VCaP (cell line): ENCODE measurements around the gene ZCCHC14.

Experiments
- H3K27ac ChIP-seq: fragments of 450-650 bp; 2 replicates; pipeline ENCODE4 v1.5.1; 2017
- TF ChIP-seq, protein P1 (sequence below): fragments of 450-650 bp; conservative IDR thresholded peaks from 2 replicates; pipeline ENCODE4 v1.5.1; 2017; ENCODE audit warnings: mild to moderate bottlenecking, moderate library complexity

Gene ZCCHC14

DNA sequence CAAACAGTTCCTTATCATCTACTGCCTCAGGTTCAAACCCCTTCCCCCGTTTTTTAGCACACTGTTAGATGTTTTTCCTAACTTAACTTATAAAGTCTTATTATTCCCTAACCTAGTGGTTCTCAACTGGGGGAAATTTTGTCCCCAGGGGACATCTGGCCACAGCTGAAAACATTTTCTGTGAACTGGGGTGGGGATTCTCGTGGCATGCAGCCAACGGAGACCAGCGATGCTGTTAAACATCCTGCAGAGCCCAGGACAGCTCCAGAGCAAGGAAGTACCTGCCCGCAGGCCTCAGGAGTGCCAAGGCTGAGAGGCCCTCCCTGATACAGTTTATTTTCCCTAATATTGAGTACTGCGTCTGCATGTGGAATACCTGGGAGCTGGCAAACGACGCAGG is 24.3 kb downstream of the ZCCHC14 start:
- TF ChIP-seq, protein P1, sequence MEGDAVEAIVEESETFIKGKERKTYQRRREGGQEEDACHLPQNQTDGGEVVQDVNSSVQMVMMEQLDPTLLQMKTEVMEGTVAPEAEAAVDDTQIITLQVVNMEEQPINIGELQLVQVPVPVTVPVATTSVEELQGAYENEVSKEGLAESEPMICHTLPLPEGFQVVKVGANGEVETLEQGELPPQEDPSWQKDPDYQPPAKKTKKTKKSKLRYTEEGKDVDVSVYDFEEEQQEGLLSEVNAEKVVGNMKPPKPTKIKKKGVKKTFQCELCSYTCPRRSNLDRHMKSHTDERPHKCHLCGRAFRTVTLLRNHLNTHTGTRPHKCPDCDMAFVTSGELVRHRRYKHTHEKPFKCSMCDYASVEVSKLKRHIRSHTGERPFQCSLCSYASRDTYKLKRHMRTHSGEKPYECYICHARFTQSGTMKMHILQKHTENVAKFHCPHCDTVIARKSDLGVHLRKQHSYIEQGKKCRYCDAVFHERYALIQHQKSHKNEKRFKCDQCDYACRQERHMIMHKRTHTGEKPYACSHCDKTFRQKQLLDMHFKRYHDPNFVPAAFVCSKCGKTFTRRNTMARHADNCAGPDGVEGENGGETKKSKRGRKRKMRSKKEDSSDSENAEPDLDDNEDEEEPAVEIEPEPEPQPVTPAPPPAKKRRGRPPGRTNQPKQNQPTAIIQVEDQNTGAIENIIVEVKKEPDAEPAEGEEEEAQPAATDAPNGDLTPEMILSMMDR: no peak

DNA sequence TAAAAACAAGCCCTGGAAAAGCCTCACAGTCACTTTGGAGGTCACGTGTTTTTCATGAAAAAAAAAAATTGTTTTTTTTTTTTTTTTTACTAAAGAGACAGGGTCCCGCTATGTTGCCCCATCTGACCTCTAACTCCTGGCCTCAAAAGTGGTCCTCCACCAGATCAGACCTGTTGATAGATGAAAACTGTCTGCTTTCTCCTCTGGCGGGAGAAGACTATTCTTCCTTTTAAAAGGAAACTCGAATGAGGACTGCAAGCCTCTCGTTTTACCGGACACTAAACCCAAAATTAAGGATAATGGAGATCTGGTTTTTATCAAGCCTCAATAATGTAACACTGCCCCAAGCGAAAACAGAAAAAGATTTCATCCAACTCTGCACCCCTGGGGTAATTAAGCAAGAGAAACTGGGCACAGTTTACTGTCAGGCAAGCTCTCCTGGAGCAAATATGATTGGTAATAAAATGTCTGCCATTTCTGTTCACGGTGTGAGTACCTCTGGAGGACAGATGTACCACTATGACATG is 25.8 kb downstream of the ZCCHC14 start:
- H3K27ac ChIP-seq: no peak overlapping the region
- TF ChIP-seq, protein P1: no peak

More for the DNA sequence above, 24.3 kb downstream of the ZCCHC14 start:
- no peak overlapping the region for H3K27ac ChIP-seq

DNA sequence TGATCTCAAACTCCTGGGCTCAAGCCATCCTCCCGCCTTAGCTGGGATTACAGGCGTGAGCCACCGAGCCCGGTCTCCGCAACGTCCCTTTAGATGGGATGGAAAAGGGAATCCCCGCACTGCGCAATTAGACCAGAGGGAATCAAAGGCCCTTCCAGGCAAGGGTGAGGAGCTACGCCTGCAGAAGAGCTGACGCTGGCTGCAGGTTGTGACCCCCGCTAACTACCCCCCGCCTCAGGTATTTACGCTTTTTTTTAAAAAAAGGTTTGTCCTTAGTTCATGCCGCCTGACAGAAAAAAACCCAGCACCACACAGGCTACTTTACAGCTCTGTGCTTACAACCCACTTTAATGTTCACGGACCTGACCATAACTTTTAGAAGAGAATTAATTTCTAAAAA is 26.9 kb downstream of the ZCCHC14 start:
- no peak overlapping the region for H3K27ac ChIP-seq
- TF ChIP-seq, protein P1: no peak

DNA sequence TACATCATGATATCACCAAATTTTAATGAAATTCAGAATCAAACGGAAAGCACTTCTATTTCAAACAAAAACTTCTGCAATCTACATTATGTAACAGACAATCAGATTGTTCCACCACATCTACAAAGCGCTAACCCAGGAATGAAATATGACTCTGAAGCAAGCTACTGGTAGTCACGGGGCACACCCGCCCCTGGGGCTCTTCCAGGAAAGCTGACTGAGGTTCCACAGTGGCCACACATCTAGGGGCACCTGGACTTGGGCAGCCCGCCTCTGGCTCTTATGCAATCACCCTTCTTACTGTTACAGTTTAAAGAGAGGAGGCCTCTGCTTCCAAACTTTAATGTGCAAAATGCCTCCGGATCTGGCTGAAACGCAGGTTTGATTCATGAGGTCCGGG is 27.5 kb downstream of the ZCCHC14 start:
- TF ChIP-seq, protein P1: no peak
- H3K27ac ChIP-seq: no peak overlapping the region

DNA sequence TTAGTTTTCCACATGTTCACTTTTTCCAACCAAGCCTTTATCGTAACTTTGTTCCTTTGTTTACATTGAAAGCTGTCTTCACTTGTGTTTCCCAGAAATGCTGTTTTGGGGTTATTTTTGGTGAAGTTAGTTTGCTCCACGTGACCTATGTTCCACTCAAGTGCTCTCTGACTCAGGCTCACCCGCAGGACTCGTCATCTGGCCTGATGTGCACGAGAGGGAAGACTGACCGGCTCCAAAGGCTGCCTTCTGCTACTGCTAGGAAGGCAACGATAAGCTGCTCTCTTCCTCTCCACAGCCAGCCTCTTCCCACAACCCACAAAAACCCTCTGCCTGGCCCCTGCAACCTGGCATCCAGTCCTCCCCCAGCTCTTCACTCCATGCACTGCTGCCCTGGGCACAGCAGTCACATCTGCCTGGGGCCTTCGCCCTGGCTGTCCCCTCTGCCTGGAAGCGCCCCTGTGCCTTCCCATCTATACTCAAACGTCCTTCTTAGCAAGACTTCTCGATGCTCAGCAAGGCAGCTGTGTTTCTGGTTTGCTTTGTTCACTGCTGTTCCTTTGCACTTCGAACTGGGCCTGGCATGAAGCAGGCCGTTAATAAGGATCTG is 28.0 kb downstream of the ZCCHC14 start:
- no peak overlapping the region for H3K27ac ChIP-seq
- TF ChIP-seq, protein P1: no peak

DNA sequence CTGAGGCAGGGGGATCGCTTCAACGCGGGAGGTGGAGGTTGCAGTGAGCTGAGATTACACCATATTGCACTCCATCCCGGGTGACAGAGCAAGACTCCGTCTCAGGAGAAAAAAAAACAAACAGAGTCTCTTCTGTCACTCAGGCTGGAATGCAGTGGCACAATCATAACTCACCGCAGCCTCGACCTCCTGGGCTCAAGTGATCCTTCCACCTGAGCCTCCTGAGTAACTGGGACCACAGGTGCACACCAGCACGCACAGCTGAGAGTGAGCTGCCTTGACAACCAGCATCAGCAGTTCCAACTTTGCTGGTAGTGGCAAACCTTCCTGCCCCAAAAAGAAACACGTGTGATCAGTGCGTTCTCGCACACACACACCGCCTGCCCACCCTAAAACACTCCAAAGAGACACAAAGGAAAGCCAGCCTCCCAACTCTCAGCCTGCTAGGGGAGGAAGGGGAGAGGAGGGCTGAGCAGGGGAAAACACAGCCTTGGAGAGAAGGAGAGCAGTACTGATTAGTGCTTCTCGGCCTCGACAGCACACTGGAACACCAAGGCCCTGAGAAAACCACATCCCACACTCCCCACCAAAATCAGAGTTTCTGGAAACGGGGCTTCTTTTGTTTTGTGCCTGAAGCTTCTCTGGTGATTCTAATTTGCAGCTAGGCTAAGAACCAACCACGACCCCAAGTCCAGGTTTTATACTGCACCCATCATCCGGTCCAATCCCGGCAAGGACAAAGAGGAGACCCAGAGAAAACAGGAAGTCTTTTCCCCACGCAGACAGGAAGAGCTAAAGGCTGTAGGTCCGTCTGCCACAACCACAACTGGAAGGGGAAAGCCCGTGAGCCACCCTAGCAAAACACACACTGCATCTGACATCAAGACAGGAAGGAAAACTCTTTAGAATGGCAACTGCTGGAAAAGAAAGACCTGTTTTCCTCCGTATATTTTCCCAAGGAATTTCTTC is 28.8 kb downstream of the ZCCHC14 start:
- no peak overlapping the region for H3K27ac ChIP-seq
- TF ChIP-seq, protein P1: no peak

DNA sequence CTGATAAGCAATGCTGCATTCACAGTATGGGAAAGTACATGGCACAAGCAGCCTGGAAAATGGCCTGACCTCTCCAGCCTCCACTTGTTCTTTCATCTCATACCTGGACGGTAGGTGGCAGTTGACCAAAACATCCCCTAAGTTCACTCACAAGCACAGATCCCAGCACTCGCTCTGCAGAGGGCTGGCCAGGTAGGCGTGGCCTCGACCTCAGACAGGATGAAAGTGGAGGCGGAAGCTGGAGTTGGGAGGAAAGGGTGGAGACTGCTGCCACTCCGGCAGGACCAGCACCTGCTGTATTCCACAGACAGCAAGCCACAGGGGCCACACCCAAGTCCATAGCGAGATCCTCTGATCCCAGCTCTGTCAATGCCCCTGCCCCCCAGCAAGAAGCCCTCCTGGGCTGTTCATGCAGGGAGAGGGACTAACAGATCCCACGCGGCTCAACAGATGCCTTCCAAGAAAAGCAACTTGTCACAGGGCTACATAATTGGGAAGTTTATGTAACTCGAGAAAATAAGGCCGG is 31.3 kb downstream of the ZCCHC14 start:
- H3K27ac ChIP-seq: peak overlapping the region; percentile 23; the same call in 1 of the 2 replicates
- TF ChIP-seq, protein P1: peak; percentile 60
